K562 (cell line): ENCODE measurements around the gene CD82. TPM values are rescaled to one million over a fixed set of nuclear protein-coding genes. Genes with fewer than 3 reads are reported as not detected.

Experiments
- ARID1B ChIP-seq: fragments of 450-650 bp; IDR thresholded peaks from 2 replicates; pipeline ENCODE4 v1.6.1; 2016; ENCODE audit warnings: antibody characterized with exemption, mild to moderate bottlenecking, inconsistent platforms
- BDP1 ChIP-seq: IDR thresholded peaks from 3 replicates; pipeline ENCODE4 v1.6.1; 2011; ENCODE audit not compliant: insufficient read length, insufficient read depth
- DPF2 ChIP-seq: fragments of 450-650 bp; IDR thresholded peaks from 2 replicates; pipeline ENCODE4 v1.6.1; 2016
- ETS2 ChIP-seq: IDR thresholded peaks from 2 replicates; pipeline ENCODE4 v1.6.1; 2016; ENCODE audit warnings: borderline replicate concordance, missing genetic modification characterization, mild to moderate bottlenecking, moderate library complexity, missing compliant biosample characterization; ENCODE audit not compliant: poor library complexity, severe bottlenecking
- FOSL1 ChIP-seq: fragments of 200-800 bp; sonication (Bioruptor generic); conservative IDR thresholded peaks from 2 replicates; pipeline ENCODE4 v1.6.1; 2016; ENCODE audit warnings: missing genetic modification characterization, missing compliant biosample characterization
- HSF4 ChIP-seq: fragments of 250-450 bp; sonication (Bioruptor Pico); IDR thresholded peaks from 2 replicates; pipeline ENCODE4 v2.1.2; 2022; ENCODE audit warnings: mild to moderate bottlenecking, moderate library complexity, borderline replicate concordance
- KLF16 ChIP-seq: IDR thresholded peaks from 2 replicates; pipeline ENCODE4 v1.6.1; 2016; ENCODE audit warnings: antibody characterized with exemption
- L3MBTL2 ChIP-seq: fragments of 450-650 bp; IDR thresholded peaks from 2 replicates; pipeline ENCODE4 v1.6.1; 2016; ENCODE audit warnings: mild to moderate bottlenecking, moderate library complexity
- NR2C1 ChIP-seq, 2 experiments: fragments of 450-650 bp; IDR thresholded peaks; 2 replicates each; pipeline ENCODE4 v1.6.1; 2017; ENCODE audit warnings: mild to moderate bottlenecking in 2 of 2, antibody characterized with exemption in 1 of 2, inconsistent platforms in 1 of 2, missing compliant biosample characterization in 1 of 2, missing genetic modification characterization in 1 of 2
- TEAD4 ChIP-seq, 2 experiments: sonication (generic) in 1 of 2; formaldehyde crosslinking in 1 of 2; IDR thresholded peaks; 2 replicates each; pipeline versions ENCODE4 v1.6.1 to v1.8.0; 2012 to 2022; ENCODE audit warnings: borderline replicate concordance in 1 of 2, inconsistent platforms in 1 of 2, low read length in 1 of 2, mild to moderate bottlenecking in 1 of 2, missing genetic modification reagents in 1 of 2
- USF1 ChIP-seq: sonication (generic); formaldehyde crosslinking; IDR thresholded peaks from 2 replicates; pipeline ENCODE4 v1.9.0; 2022; ENCODE audit warnings: mild to moderate bottlenecking, missing genetic modification reagents
- ZNF318 ChIP-seq, 2 experiments: fragments of 450-650 bp; IDR thresholded peaks; 2 replicates each; pipeline ENCODE4 v1.6.1; 2016; ENCODE audit warnings: mild to moderate bottlenecking in 2 of 2, borderline replicate concordance in 1 of 2, low read depth in 1 of 2, moderate library complexity in 1 of 2
- polyA plus RNA-seq, 8 experiments: library from polyadenylated mRNA; depleted of rRNA in 4 of 8; stranded (reverse) in 5 of 8; unstranded in 3 of 8; fragments of >200 nt; fragmentation: Nextera tagmentation in 2 of 8; fragmentation: Illumina TruSeq in 1 of 8; extraction: Ambion mirVana in 2 of 8; extraction: Trizol in 1 of 8; gene quantifications; 2 replicates each; pipeline versions ENCODE4 v1.2.1 to v1.2.3, GENCODE V29; 2011 to 2014; ENCODE audit warnings: inconsistent platforms in 1 of 8, missing spikeins in 1 of 8
- total RNA-seq, 7 experiments: library from RNA; depleted of rRNA in 6 of 7; stranded (reverse); fragments of >200 nt in 6 of 7; fragmentation: Illumina TruSeq in 2 of 7; extraction: Trizol in 2 of 7; gene quantifications; 2 replicates each; pipeline versions ENCODE4 v1.2.1 to v1.2.3, GENCODE V29; 2011 to 2021; ENCODE audit warnings: low replicate concordance in 1 of 7
- TF ChIP-seq, protein P1 (sequence below): sonication (generic); formaldehyde crosslinking; IDR thresholded peaks from 2 replicates; pipeline ENCODE4 v1.8.0; 2022; ENCODE audit warnings: mild to moderate bottlenecking, missing genetic modification reagents
- TF ChIP-seq, protein P2 (sequence below): fragments of 200-800 bp; sonication (Bioruptor generic); IDR thresholded peaks from 2 replicates; pipeline ENCODE4 v1.6.1; 2017; ENCODE audit warnings: missing genetic modification characterization, missing compliant biosample characterization

Gene CD82
- total and polyA plus RNA-seq, 9 of the 15 experiments (the other 6 are each of a cell fraction or from before 2014, with no cell fraction given) = 0.27 to 9.4 (median 3.0) TPM

DNA sequence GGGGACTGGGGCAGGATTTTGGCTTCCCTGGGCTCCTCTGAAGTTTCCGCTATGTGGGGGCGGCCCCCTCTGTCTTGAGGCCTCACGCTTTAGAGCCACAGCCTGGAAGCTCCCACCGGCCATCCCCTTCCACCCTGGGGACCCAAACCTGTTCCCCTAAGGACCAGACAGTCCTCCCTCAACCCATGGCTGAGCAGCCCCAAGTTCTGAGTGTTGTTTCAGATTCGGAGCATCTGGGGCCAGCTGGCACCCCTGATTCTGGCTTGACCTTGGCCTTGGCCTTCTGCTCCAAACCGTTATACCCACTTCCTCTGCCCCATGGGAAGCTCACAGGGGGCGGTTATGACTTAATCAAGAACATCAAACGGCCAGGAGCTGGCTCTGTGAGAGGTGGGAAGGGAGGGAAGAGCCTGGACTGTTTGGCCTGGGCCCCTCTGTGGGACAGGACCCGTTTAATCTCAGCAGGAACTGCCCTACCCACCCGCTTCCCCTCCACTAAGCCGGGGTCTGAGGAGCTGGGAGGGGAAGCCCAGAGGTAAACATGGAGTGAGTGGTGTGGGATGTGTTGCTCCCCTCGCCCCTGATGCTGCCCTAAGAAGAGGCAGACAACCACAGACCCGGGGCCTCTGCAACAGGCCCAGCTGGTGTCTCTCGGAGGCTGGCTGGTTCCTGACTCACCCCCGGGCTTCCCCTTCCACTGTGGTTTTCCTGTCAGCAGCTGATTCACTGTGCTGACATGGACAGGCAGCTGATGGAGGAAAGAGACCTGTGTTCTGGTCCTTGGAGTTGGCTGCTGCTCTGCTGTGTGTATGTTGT lies 3.4 kb downstream of the CD82 start (continued):
- TF ChIP-seq, protein P1, sequence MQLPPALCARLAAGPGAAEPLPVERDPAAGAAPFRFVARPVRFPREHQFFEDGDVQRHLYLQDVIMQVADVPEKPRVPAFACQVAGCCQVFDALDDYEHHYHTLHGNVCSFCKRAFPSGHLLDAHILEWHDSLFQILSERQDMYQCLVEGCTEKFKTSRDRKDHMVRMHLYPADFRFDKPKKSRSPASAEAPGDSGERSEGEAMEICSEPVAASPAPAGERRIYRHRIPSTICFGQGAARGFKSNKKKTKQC (CRISPR knock-in tag) = no peak
- TF ChIP-seq L3MBTL2 = no peak
- peak in 1 of 2 experiments; percentile 91; a peak in 2 of 4 replicates for TF ChIP-seq ZNF318 (IDR thresholded peaks at IDR 0.05; ENCODE audit: borderline replicate concordance in 1 of 2, low read depth in 1 of 2)
- no peak for TF ChIP-seq HSF4 (CRISPR knock-in tag)
- TF ChIP-seq FOSL1 = peak; percentile 93
- peak; percentile 22; the same call in 1 of the 2 replicates for TF ChIP-seq TEAD4 (IDR thresholded peaks at IDR 0.05; ENCODE audit: low read length)
- TF ChIP-seq TEAD4 (CRISPR knock-in tag; IDR thresholded peaks at IDR 0.05; ENCODE audit: borderline replicate concordance) = no peak
- peak; percentile 65 for TF ChIP-seq ARID1B
- TF ChIP-seq NR2C1 (IDR thresholded peaks at IDR 0.05) = no peak
- TF ChIP-seq NR2C1 (tag; IDR thresholded peaks at IDR 0.05) = peak; percentile 63; the same call in 1 of the 2 replicates
- no peak for TF ChIP-seq ETS2 (tag)
- TF ChIP-seq, protein P2, sequence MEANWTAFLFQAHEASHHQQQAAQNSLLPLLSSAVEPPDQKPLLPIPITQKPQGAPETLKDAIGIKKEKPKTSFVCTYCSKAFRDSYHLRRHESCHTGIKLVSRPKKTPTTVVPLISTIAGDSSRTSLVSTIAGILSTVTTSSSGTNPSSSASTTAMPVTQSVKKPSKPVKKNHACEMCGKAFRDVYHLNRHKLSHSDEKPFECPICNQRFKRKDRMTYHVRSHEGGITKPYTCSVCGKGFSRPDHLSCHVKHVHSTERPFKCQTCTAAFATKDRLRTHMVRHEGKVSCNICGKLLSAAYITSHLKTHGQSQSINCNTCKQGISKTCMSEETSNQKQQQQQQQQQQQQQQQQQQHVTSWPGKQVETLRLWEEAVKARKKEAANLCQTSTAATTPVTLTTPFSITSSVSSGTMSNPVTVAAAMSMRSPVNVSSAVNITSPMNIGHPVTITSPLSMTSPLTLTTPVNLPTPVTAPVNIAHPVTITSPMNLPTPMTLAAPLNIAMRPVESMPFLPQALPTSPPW (CRISPR knock-in tag) = peak; percentile 42; the same call in 1 of the 2 replicates
- no peak for TF ChIP-seq KLF16
- TF ChIP-seq DPF2 = peak; percentile 38; the same call in 1 of the 2 replicates
- no peak for TF ChIP-seq BDP1
- peak; percentile 15; the same call in 1 of the 2 replicates for TF ChIP-seq USF1 (CRISPR knock-in tag)
